Breast epithelium (tissue), 4 donors: ENCODE data around the gene ADH4. TPM values are rescaled to one million over a fixed set of nuclear protein-coding genes. Genes with fewer than 3 reads are reported as not detected.

Experiments
- DNase-seq, 2 donors: peaks; one replicate each; pipeline ENCODE4 v3.0.0-alpha.2; 2019; ENCODE audit warnings: low spot score in 2 of 2
- H3K27ac ChIP-seq, 2 donors: fragments of 200-600 bp; sonication (generic) in 1 of 2; one replicate each; pipeline ENCODE4 v1.5.1; 2016 to 2019; ENCODE audit warnings: mild to moderate bottlenecking in 1 of 2
- H3K27me3 ChIP-seq, 2 donors: fragments of 200-600 bp; sonication (generic) in 1 of 2; one replicate each; pipeline versions ENCODE4 v1.5.1 to v1.6.0; 2017 to 2019; ENCODE audit warnings: control low read depth in 1 of 2, mild to moderate bottlenecking in 1 of 2
- H3K36me3 ChIP-seq: fragments of 200-600 bp; one replicate; pipeline ENCODE4 v1.5.1; 2019
- H3K4me1 ChIP-seq, 2 donors: fragments of 200-600 bp; sonication (generic); one replicate each; pipeline ENCODE4 v1.5.1; 2016 to 2019; ENCODE audit warnings: control low read depth in 1 of 2
- H3K4me3 ChIP-seq, 3 donors: fragments of 200-600 bp; sonication (generic); 1 replicate in 2 of 3; 2 replicates in 1 of 3; pipeline ENCODE4 v1.5.1; 2016 to 2019; ENCODE audit warnings: mild to moderate bottlenecking in 3 of 3, moderate library complexity in 2 of 3
- H3K9me3 ChIP-seq, 2 donors: fragments of 200-600 bp; sonication (generic) in 1 of 2; one replicate each; pipeline ENCODE4 v1.5.1; 2016 to 2019; ENCODE audit warnings: control low read depth in 1 of 2
- POLR2A ChIP-seq: fragments of 450-650 bp; IDR thresholded peaks from one replicate; pipeline ENCODE4 v1.6.1; 2016; ENCODE audit warnings: antibody characterized with exemption, mild to moderate bottlenecking, moderate library complexity
- POLR2AphosphoS5 ChIP-seq, 3 donors: sonication (generic); formaldehyde crosslinking; IDR thresholded peaks; one replicate each; pipeline ENCODE4 v1.6.1; 2017; ENCODE audit warnings: antibody characterized with exemption in 3 of 3
- intact Hi-C: fragments of 100-400 bp; cut with DNase I; formaldehyde crosslinking; loops from one replicate; pipeline ENCODE4 v1.15.1; 2023; ENCODE audit warnings: low total_unique reads
- total RNA-seq, 3 donors: library from RNA; depleted of rRNA; stranded (reverse); fragments of >200 nt; gene quantifications; one replicate each; pipeline ENCODE4 v1.1.0, GENCODE V29; 2016
- TF ChIP-seq, protein P1 (sequence below), 3 donors: fragments of 450-650 bp; IDR thresholded peaks; one replicate each; pipeline ENCODE4 v1.5.1; 2016 to 2017; ENCODE audit warnings: antibody characterized with exemption in 3 of 3, mild to moderate bottlenecking in 3 of 3, moderate library complexity in 3 of 3

The ADH4 gene
- total RNA-seq, 3 donors from 2014 or later = 0.48 to 27.5 (median 7.9) TPM

DNA sequence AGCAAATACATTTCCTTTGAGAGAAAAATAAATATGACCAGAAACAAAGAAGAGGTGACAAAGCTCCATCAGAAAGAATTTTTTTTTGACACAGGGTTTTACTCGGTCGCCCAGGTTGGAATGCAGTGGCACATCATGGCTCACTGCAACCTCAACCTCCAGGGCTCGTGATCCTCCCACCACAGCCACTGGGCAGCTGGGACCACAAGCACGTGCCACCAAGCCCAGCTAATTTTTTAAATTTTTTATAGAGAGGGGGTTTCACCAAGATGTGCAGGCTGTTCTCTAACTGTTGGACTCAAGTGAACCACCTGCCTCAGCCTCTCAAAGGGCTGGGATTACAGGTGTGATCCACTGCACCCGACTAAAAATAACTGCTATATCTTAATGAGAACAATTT, 65.8 kb downstream of the ADH4 start:
- DNase-seq = no peak
- Histone ChIP-seq H3K27ac (no peak overlapping the region), H3K4me1 (no peaks in the 10 kb centered on the region), H3K27me3 (no peaks in the 10 kb centered on the region), H3K9me3 (no peaks in the 10 kb centered on the region), H3K36me3 (no peaks in the 10 kb centered on the region), H3K4me3 (no peak overlapping the region)
- intact Hi-C loops = no loop called here
- TF ChIP-seq, protein P1, sequence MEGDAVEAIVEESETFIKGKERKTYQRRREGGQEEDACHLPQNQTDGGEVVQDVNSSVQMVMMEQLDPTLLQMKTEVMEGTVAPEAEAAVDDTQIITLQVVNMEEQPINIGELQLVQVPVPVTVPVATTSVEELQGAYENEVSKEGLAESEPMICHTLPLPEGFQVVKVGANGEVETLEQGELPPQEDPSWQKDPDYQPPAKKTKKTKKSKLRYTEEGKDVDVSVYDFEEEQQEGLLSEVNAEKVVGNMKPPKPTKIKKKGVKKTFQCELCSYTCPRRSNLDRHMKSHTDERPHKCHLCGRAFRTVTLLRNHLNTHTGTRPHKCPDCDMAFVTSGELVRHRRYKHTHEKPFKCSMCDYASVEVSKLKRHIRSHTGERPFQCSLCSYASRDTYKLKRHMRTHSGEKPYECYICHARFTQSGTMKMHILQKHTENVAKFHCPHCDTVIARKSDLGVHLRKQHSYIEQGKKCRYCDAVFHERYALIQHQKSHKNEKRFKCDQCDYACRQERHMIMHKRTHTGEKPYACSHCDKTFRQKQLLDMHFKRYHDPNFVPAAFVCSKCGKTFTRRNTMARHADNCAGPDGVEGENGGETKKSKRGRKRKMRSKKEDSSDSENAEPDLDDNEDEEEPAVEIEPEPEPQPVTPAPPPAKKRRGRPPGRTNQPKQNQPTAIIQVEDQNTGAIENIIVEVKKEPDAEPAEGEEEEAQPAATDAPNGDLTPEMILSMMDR (IDR thresholded peaks at IDR 0.05) = no peak
- TF ChIP-seq POLR2A = no peak
- no peak for TF ChIP-seq POLR2AphosphoS5 (IDR thresholded peaks at IDR 0.05)

DNA sequence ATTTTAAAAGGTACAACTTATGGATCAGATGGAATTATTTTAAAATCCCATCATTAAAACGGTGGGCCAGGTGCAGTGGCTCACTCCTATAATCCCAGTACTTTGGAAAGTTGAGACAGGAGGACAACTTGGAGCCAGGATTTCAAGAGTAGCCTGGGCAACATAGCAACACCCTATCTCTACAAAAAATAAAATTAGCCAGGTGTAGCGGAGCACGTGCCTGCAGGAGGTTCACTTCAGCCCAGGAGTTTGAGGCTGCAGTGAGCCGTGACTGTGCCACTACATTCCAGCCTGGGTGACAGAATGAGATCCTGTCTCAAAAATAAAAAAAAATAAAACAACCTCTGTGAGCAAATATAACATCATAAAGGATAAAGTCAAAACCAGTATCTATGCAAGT, 66.9 kb downstream of the ADH4 start:
- intact Hi-C loops = no loop called here

DNA sequence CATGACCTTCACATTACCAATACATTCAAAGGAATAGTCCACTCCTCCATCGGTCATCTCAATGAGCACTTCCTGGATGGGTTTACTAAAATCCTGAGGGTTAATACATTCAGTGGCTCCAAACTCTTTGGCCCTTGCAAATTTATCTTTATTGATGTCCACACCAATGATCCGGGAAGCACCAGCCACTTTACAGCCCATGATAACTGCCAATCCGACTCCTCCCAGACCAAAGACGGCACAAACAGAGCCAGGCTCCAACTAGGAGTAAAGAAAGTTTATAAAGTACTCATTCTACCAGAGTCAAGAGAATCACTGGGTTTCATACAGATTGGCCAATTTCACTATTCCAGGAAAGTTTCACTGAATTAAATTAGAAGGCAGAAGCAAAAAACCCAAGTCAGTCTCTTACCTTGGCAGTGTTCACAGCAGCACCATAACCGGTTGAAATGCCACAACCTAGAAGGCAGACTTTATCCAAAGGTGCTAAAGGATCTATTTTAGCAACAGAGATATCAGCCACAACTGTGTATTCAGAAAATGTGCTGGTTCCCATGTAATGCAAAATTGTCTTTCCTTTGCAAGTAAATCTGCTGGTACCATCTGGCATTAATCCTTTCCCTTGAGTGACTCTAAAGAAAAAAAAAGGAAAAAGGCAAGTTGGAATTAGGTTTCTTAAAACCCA, 67.7 kb downstream of the ADH4 start:
- TF ChIP-seq, protein P1 (IDR thresholded peaks at IDR 0.05) = no peak
- TF ChIP-seq POLR2A = no peak
- TF ChIP-seq POLR2AphosphoS5 (IDR thresholded peaks at IDR 0.05) = no peak
- Histone ChIP-seq H3K9me3 (no peaks in the 10 kb centered on the region), H3K4me3 (no peak overlapping the region), H3K27me3 (no peaks in the 10 kb centered on the region), H3K36me3 (no peaks in the 10 kb centered on the region), H3K27ac (no peak overlapping the region), H3K4me1 (no peaks in the 10 kb centered on the region)
- intact Hi-C loops = no loop called here
- DNase-seq = no peak

More for the DNA sequence above, 66.9 kb downstream of the ADH4 start:
- DNase-seq = no peak
- Histone ChIP-seq H3K27ac (no peak overlapping the region), H3K9me3 (no peaks in the 10 kb centered on the region), H3K4me1 (no peaks in the 10 kb centered on the region), H3K36me3 (no peaks in the 10 kb centered on the region), H3K27me3 (no peaks in the 10 kb centered on the region), H3K4me3 (no peak overlapping the region)
- TF ChIP-seq POLR2AphosphoS5 (IDR thresholded peaks at IDR 0.05) = no peak
- no peak for TF ChIP-seq POLR2A
- TF ChIP-seq, protein P1 (IDR thresholded peaks at IDR 0.05) = no peak

DNA sequence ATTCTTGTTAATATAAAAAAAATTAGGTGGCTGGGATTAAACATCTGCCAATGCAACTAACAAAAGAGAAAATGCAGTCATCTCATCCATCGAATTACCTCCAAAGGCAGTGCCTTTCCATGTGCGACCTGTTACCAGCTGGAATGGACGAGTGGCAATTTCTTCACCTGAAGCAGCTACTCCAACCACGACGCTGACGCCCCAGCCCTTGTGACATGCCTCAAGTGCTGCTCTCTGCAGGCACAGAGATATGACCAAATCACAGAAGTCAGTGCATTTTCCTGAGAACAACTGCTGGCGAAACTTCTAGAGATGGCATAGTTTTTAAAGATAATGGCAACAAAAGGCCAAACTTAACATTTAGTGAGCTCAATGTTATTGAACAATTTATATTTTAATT, 69.3 kb downstream of the ADH4 start:
- Histone ChIP-seq H3K4me3 (no peak overlapping the region), H3K27ac (no peak overlapping the region), H3K4me1 (no peaks in the 10 kb centered on the region), H3K9me3 (no peaks in the 10 kb centered on the region), H3K27me3 (no peaks in the 10 kb centered on the region), H3K36me3 (no peaks in the 10 kb centered on the region)
- TF ChIP-seq POLR2A = no peak
- TF ChIP-seq, protein P1 (IDR thresholded peaks at IDR 0.05) = no peak
- TF ChIP-seq POLR2AphosphoS5 (IDR thresholded peaks at IDR 0.05) = no peak
- DNase-seq = no peak
- intact Hi-C loops = no loop called here

Other genes with a start within 250 kb of the ADH4 start
- gene EIF4E, start 215.2 kb downstream of the ADH4 start, total RNA-seq = 10 to 100 TPM; 69.0 to 97.2 (median 93.7) TPM
- gene METAP1, start 148.6 kb downstream of the ADH4 start, total RNA-seq = 10 to 100 TPM; 22.9 to 54.2 (median 36.7) TPM
- gene ADH5, start 55.5 kb downstream of the ADH4 start, total RNA-seq = 100 to 1,000 TPM; 136 to 283 (median 159) TPM
- not detected for gene ADH6, start 74.9 kb upstream of the ADH4 start, total RNA-seq
- 1 to 10 TPM in 1 of 3 donors, under 1 TPM in 1, not detected in 1; 0.66 to 2.3 TPM for gene ADH1A, start 146.7 kb upstream of the ADH4 start, total RNA-seq
- 1,000 to 10,000 TPM in 2 of 3 donors, 100 to 1,000 TPM in 1; 631 to 5,080 (median 1,871) TPM for gene ADH1B, start 177.1 kb upstream of the ADH4 start, total RNA-seq
- 10 to 100 TPM in 2 of 3 donors, 1 to 10 TPM in 1; 8.8 to 50.1 (median 31.8) TPM for gene ADH1C, start 208.4 kb upstream of the ADH4 start, total RNA-seq